Tongue (tissue), 2 donors: Measurements from ENCODE around the gene SRP9. TPM values are rescaled to one million over a fixed set of nuclear protein-coding genes. Genes with fewer than 3 reads are reported as not detected.
A peak's percentile ranks its signal among the peaks of the same experiment; 100 is the strongest.
"Not testable (repeated sequence)": the region's sequence is repeated elsewhere in the genome, so short reads cannot be mapped to it uniquely, and the experiment has no call there.

ENCODE experiments used
- DNase-seq: peaks from one replicate; pipeline ENCODE4 v3.0.0-alpha.2; 2015
- total RNA-seq: library from RNA; depleted of rRNA; stranded (reverse); fragments of >200 nt; gene quantifications from one replicate; pipeline ENCODE4 v1.2.3, GENCODE V29; 2014

SRP9 gene
- total RNA-seq, 1 donor from 2014 or later: 249 TPM

GRCh38 chr1:225815090-225815489 is 37.5 kb downstream of the SRP9 start:
- DNase-seq: not testable (repeated sequence)

- no peak for DNase-seq
These were observed 38.0 kb downstream of the SRP9 start for GRCh38 chr1:225815526-225816178.

GRCh38 chr1:225816643-225817538 is 39.3 kb downstream of the SRP9 start:
- peak; percentile 39 for DNase-seq

GRCh38 chr1:225817611-225818061 is 40.0 kb downstream of the SRP9 start:
- peak; percentile 48 for DNase-seq

DNA sequence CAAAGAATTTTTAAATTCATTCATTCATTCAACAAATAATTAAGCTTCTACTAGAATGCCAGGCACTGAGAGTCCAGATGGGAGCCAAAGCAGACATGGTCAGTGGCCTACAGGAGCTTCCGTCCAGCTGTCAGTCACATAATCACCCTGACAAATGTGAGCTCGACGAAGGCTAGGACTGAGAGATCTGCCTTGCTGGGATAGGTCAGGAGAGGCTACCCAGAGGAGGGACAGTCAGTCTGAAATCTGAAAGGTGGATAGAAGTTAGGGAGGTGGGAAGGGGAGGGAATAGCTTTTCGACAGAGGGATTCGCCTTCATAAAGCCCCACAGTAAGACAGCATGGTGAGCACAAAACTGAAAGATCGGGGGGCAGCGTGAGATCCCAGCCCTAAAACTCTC is 40.6 kb downstream of the SRP9 start:
- DNase-seq: no peak

- no peak for DNase-seq
These were observed 41.9 kb downstream of the SRP9 start for GRCh38 chr1:225819346-225820192.

- no peak for DNase-seq
These were observed 43.0 kb downstream of the SRP9 start for GRCh38 chr1:225820522-225821120.

DNA sequence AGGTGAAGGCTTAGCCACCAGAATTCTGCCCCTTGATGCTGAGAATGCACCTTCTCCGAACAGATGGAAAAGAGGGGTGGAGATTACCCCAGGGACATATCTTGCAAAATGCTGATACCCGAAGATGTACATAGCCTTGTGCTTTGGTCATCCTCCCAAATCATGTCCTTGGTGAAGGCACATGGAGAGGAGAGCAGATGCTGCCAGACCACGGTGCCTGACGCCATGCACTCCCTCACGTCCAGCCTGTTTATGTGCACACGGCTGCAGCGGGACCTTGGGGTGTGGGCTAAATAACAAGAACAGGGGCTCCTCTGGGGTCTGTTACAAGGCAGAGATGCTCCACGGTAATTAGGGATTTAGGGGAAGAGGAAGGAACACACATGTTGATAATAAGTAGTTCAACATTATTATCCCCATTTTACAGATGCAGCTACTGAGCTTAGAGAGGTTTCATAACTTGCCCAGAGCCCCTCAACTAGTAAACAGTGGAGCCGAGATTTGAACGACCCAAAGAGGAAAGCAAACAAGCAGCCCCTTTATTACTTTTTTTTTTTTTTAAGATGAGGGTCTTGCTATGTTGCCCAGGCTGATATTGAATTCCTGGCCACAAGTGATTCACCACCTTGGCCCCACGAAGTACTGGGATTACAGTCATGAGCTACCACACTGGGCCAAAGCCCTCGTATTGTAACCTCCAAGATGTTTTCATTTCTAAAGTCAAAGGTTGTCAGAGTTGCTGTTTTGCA is 45.2 kb downstream of the SRP9 start:
- DNase-seq: no peak

DNA sequence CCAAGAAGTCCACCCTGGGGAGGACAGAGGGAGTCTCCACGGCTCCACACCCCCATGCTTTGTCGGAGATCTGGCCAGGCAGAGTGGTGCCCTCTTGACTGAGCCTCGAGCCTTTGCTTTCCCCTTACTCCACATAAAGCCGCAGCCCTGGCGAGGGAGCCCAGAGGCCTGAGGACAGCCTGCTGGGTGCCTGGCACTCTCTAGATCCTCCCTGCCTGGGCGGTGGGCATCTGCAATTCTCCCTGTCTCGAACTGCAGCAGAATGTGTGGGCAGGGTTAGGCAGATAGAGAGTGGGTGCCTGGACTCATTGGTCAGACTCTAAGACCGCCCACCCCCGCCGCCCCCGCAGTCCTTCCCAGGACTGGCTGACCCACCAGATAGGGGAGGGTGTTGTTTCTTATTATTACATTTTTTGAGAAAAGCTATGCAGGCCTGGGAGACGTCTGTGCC is 46.2 kb downstream of the SRP9 start:
- DNase-seq: no peak

- no peak for DNase-seq
These were observed 46.9 kb downstream of the SRP9 start for GRCh38 chr1:225824533-225824941.

GRCh38 chr1:225825078-225825477 is 47.5 kb downstream of the SRP9 start:
- DNase-seq: no peak

DNA sequence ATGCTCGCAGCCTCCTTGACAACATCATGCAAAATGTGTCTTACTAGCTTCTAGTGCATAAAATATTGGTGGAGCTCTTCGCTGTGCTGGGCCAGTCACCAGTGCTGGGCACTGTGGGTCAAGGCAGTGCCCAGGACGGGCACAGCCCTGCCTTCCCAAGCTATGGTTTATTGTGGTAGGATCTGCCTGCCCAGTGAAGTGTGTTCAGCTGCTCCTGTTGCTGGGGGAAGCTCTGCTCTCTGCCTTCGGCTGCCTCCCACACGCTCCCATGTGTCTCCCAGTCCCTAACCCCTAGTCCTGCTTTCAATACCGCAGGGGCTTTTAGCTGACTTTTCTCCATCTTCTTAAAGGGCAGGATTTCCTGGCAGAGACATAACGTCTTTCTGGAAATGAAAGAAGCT is 48.0 kb downstream of the SRP9 start:
- DNase-seq: no peak

DNA sequence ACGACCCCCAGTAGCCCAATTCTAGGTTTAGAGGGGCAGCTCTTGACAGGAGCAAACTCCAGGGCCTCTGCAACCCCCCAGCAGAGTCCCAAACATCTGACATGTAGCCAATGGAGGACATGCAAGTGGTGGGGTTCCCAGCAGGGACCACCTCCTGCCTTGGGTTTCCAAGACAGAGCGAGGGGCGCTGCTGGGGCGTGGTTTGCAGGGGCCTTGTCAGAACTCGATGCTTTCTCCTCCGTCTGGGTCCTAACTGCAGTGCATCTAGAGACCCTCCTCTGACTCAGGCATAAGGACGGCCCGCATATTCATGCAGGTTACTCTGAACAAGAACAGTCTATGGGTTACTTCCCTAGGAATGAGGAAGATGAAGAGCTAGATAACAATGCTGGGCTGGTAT is 49.5 kb downstream of the SRP9 start:
- DNase-seq: no peak

DNA sequence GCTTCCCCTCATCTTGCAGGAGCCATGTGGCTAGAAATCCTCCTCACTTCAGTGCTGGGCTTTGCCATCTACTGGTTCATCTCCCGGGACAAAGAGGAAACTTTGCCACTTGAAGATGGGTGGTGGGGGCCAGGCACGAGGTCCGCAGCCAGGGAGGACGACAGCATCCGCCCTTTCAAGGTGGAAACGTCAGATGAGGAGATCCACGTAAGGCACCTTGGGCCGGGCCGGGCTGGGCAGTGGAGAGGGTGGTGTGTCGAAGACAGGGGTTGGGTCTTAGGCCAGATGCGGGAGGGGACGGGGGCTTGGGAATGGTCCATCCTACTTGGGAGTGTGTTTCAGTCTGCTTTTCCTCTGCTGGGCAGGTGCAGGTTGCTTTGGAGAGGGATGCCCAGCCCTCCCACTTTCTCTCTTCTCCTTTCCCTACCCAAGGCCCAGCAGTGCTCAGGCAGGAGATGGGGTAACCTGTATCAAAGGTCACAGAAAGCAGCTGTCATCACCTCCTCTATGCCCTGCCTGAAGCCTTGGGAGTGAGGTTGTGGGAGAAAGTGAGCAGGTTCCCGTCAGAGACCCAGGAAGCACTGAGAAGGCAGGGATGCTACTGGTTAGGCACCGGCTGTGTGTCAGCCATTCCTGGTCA is 51.2 kb downstream of the SRP9 start:
- no peak for DNase-seq

- DNase-seq: no peak
These were observed 53.2 kb downstream of the SRP9 start for GRCh38 chr1:225830841-225831240.

GRCh38 chr1:225834417-225835329 is 57.0 kb downstream of the SRP9 start:
- peak; percentile 96 for DNase-seq

GRCh38 chr1:225835856-225836255 is 58.2 kb downstream of the SRP9 start:
- DNase-seq: peak; percentile 75

DNA sequence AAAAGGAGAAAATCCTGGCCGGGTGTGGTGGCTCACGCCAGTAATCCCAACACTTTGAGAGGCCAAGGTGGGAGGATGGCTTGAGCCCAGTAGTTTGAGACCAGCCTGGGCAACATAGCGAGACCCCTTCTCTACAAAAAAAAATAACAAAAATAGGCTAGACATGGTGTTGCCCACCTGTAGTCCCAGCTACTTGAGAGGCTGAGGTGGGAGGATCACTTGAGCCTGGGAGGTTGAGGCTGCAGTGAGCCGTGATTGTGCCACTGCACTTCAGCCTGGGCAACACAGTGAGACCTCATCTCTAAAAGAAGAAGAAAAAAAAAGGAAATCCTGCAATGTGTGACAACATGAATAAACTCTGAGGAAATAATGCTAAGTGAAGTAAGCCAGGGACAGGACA is 58.7 kb downstream of the SRP9 start:
- not testable (repeated sequence) for DNase-seq

- no peak for DNase-seq
These were observed 61.2 kb downstream of the SRP9 start for GRCh38 chr1:225838793-225839192.
